Regular cardiac myocyte (primary cell): ENCODE measurements around the gene RHOB. TPM values are rescaled to one million over a fixed set of nuclear protein-coding genes. Genes with fewer than 3 reads are reported as not detected.

Experiments
- total RNA-seq: library from RNA; depleted of rRNA; stranded (reverse); fragments of >200 nt; gene quantifications from 2 replicates; pipeline ENCODE4 v1.2.3, GENCODE V29; 2014

RHOB gene
- 151 and 171 TPM in 2 replicates for total RNA-seq

GRCh38 chr2:20446917-20447436 lies at the start of gene RHOB:
TSS of gene RHOB (plus strand) at chr2:20447074. CDS start at chr2:20447466, 392 bp downstream.

Other genes with a start within 250 kb of the RHOB start
- gene SDC1, start 221.9 kb upstream of the RHOB start, total RNA-seq: 14.4 and 19.6 TPM in 2 replicates
- gene PUM2, start 96.2 kb upstream of the RHOB start, total RNA-seq: 34.9 and 37.5 TPM in 2 replicates
- 12.8 and 29.0 TPM in 2 replicates for gene HS1BP3, start 204.0 kb downstream of the RHOB start, total RNA-seq
- gene GDF7, start 220.1 kb downstream of the RHOB start, total RNA-seq: under 0.01 and 0.28 TPM in 2 replicates